Measurements from ENCODE around the gene FAM184B.
A peak's percentile ranks its signal among the peaks of the same experiment; 100 is the strongest.

Gene FAM184B

GRCh38 chr4:17812125-17812524 lies 30.7 kb upstream of the FAM184B start:
- no peak for DNase-seq (ENCODE audit: low read depth)
- peak overlapping the region; percentile 79 for H3K4me3 ChIP-seq (ENCODE audit: low read length)
- no peak for TF ChIP-seq CTCF (conservative IDR thresholded peaks at IDR 0.05; ENCODE audit: low read length)

GRCh38 chr4:17811078-17811603 lies 29.7 kb upstream of the FAM184B start:
- TF ChIP-seq CTCF (conservative IDR thresholded peaks at IDR 0.05; ENCODE audit: low read length): no peak
- peak; percentile 13 for DNase-seq (ENCODE audit: low read depth)
- H3K4me3 ChIP-seq (ENCODE audit: low read length): peak overlapping the region; percentile 79

GRCh38 chr4:17810260-17811077 lies 29.0 kb upstream of the FAM184B start, which contains the start of the genes DCAF16 and NCAPG:
TSS of gene DCAF16 (minus strand) at chr4:17810757. CDS start at chr4:17804141, 6,616 bp downstream.
TSS of gene NCAPG (plus strand) at chr4:17810979. CDS start at chr4:17811078, 99 bp downstream.
- H3K4me3 ChIP-seq (ENCODE audit: low read length): peak within 1 kb of the TSS; percentile 88
- peak; percentile 99 for DNase-seq (ENCODE audit: low read depth)
- TF ChIP-seq CTCF (conservative IDR thresholded peaks at IDR 0.05; ENCODE audit: low read length): no peak

GRCh38 chr4:17809667-17810066 lies 28.2 kb upstream of the FAM184B start:
- no peak for TF ChIP-seq CTCF (conservative IDR thresholded peaks at IDR 0.05; ENCODE audit: low read length)
- peak overlapping the region; percentile 88 for H3K4me3 ChIP-seq (ENCODE audit: low read length)
- no peak for DNase-seq (ENCODE audit: low read depth)

GRCh38 chr4:17807446-17807845 lies 26.0 kb upstream of the FAM184B start:
- DNase-seq (ENCODE audit: low read depth): peak; percentile 29
- H3K4me3 ChIP-seq (ENCODE audit: low read length): peak overlapping the region; percentile 52
- TF ChIP-seq CTCF (conservative IDR thresholded peaks at IDR 0.05; ENCODE audit: low read length): no peak

- H3K4me3 ChIP-seq (ENCODE audit: low read length): no peak overlapping the region
- DNase-seq (ENCODE audit: low read depth): no peak
- no peak for TF ChIP-seq CTCF (conservative IDR thresholded peaks at IDR 0.05; ENCODE audit: low read length)
Observed at GRCh38 chr4:17805580-17806155, 24.2 kb upstream of the FAM184B start.

Measured in AG10803 (cell line).